Measurements from ENCODE around the gene MAP2K6.

GRCh38 chr17:69579961-69580677 lies 165.6 kb downstream of the MAP2K6 start:
- no peak for TF ChIP-seq CTCF (IDR thresholded peaks at IDR 0.05)
- TF ChIP-seq POLR2A (IDR thresholded peaks at IDR 0.05), result no peak
